ENCODE measurements around the gene FLCN.

FLCN gene

GRCh38 chr17:17224137-17224536 lies 12.8 kb downstream of the FLCN start:
- TF ChIP-seq EP300 (IDR thresholded peaks at IDR 0.05; ENCODE audit: borderline replicate concordance) = no peak
- TF ChIP-seq REST (IDR thresholded peaks at IDR 0.05; ENCODE audit: low read depth) = no peak
- no peak for TF ChIP-seq CEBPB (IDR thresholded peaks at IDR 0.05)
- TF ChIP-seq RAD21 (IDR thresholded peaks at IDR 0.05; ENCODE audit: low read depth) = no peak
- TF ChIP-seq TEAD4 (IDR thresholded peaks at IDR 0.05) = no peak
- TF ChIP-seq FOXM1 (IDR thresholded peaks at IDR 0.05; ENCODE audit: borderline replicate concordance, low read depth) = no peak

- TF ChIP-seq USF1 (IDR thresholded peaks at IDR 0.05) = no peak
- TF ChIP-seq TEAD4 (IDR thresholded peaks at IDR 0.05) = no peak
- no peak for TF ChIP-seq CREB1 (IDR thresholded peaks at IDR 0.05; ENCODE audit: low read depth)
- TF ChIP-seq TCF12 (IDR thresholded peaks at IDR 0.05; ENCODE audit: low read depth) = no peak
These were observed 13.2 kb downstream of the FLCN start for GRCh38 chr17:17223736-17224135.

GRCh38 chr17:17221329-17221728 lies 15.6 kb downstream of the FLCN start:
- TF ChIP-seq YY1 (IDR thresholded peaks at IDR 0.05; ENCODE audit: low read depth) (no peak), TEAD4 (IDR thresholded peaks at IDR 0.05) (no peak), REST (IDR thresholded peaks at IDR 0.05; ENCODE audit: low read depth) (no peak), TAF1 (IDR thresholded peaks at IDR 0.05; ENCODE audit: low read depth) (no peak), EP300 (IDR thresholded peaks at IDR 0.05; ENCODE audit: borderline replicate concordance) (no peak), CEBPB (IDR thresholded peaks at IDR 0.05) (no peak), MAX (IDR thresholded peaks at IDR 0.05) (no peak), TCF12 (IDR thresholded peaks at IDR 0.05; ENCODE audit: low read depth) (no peak), EGR1 (IDR thresholded peaks at IDR 0.05) (no peak), CREB1 (IDR thresholded peaks at IDR 0.05; ENCODE audit: low read depth) (no peak)

GRCh38 chr17:17220529-17220928 lies 16.4 kb downstream of the FLCN start:
- TF ChIP-seq NFIC (IDR thresholded peaks at IDR 0.05) (no peak), REST (IDR thresholded peaks at IDR 0.05; ENCODE audit: low read depth) (no peak), TEAD4 (IDR thresholded peaks at IDR 0.05) (no peak), TCF12 (IDR thresholded peaks at IDR 0.05; ENCODE audit: low read depth) (no peak), RAD21 (IDR thresholded peaks at IDR 0.05; ENCODE audit: low read depth) (no peak), MAX (IDR thresholded peaks at IDR 0.05) (no peak), YY1 (IDR thresholded peaks at IDR 0.05; ENCODE audit: low read depth) (no peak)

- TF ChIP-seq TCF12 (IDR thresholded peaks at IDR 0.05; ENCODE audit: low read depth) (no peak), TAF1 (IDR thresholded peaks at IDR 0.05; ENCODE audit: low read depth) (no peak), RAD21 (IDR thresholded peaks at IDR 0.05; ENCODE audit: low read depth) (no peak), USF1 (IDR thresholded peaks at IDR 0.05) (no peak), TEAD4 (IDR thresholded peaks at IDR 0.05) (no peak), NFIC (IDR thresholded peaks at IDR 0.05) (no peak), CEBPB (IDR thresholded peaks at IDR 0.05) (no peak)
These were observed 19.0 kb downstream of the FLCN start for GRCh38 chr17:17217995-17218394.

- TF ChIP-seq EP300 (IDR thresholded peaks at IDR 0.05; ENCODE audit: borderline replicate concordance) = no peak
- TF ChIP-seq TCF12 (IDR thresholded peaks at IDR 0.05; ENCODE audit: low read depth) = no peak
- TF ChIP-seq REST (IDR thresholded peaks at IDR 0.05; ENCODE audit: low read depth) = no peak
- no peak for TF ChIP-seq FOXM1 (IDR thresholded peaks at IDR 0.05; ENCODE audit: borderline replicate concordance, low read depth)
- TF ChIP-seq NFIC (IDR thresholded peaks at IDR 0.05) = no peak
These were observed 20.2 kb downstream of the FLCN start for GRCh38 chr17:17216776-17217175.
